HCT116 (cell line): ENCODE data around the gene ASAP2.

ENCODE experiments used
- CBX3 ChIP-seq: IDR thresholded peaks from 2 replicates; pipeline ENCODE4 v1.6.1; 2012; ENCODE audit warnings: low read depth
- CEBPB ChIP-seq: IDR thresholded peaks from 2 replicates; pipeline ENCODE4 v1.6.1; 2012; ENCODE audit warnings: low read depth
- ELF1 ChIP-seq: IDR thresholded peaks from 2 replicates; pipeline ENCODE4 v1.6.1; 2012; ENCODE audit warnings: low read depth, borderline replicate concordance
- EZH2 ChIP-seq: fragments of 200-600 bp; sonication (generic); IDR thresholded peaks from 2 replicates; pipeline ENCODE4 v1.6.1; 2017; ENCODE audit warnings: antibody characterized with exemption, mixed run types
- EZH2phosphoT487 ChIP-seq: fragments of 200-600 bp; IDR thresholded peaks from 2 replicates; pipeline ENCODE4 v1.6.1; 2018; ENCODE audit warnings: antibody characterized with exemption, borderline replicate concordance
- POLR2A ChIP-seq: IDR thresholded peaks from 2 replicates; pipeline ENCODE4 v1.7.0; 2011; ENCODE audit warnings: borderline replicate concordance; ENCODE audit not compliant: insufficient read depth, insufficient read length; ENCODE audit errors: extremely low read depth
- POLR2AphosphoS5 ChIP-seq: IDR thresholded peaks from 2 replicates; pipeline ENCODE4 v1.6.1; 2011; ENCODE audit warnings: mild to moderate bottlenecking, low read depth, low read length, moderate library complexity
- TF ChIP-seq, protein P1 (sequence below), 3 experiments: fragments of 200-600 bp in 1 of 3; sonication (generic) in 1 of 3; IDR thresholded peaks in 2 of 3; conservative IDR thresholded peaks in 1 of 3; 2 replicates each; pipeline ENCODE4 v1.5.1; 2012 to 2017; ENCODE audit warnings: low read depth in 2 of 3, low read length in 2 of 3, antibody characterized with exemption in 1 of 3, borderline replicate concordance in 1 of 3, control low read depth in 1 of 3, mild to moderate bottlenecking in 1 of 3, mixed read lengths in 1 of 3, mixed run types in 1 of 3, moderate library complexity in 1 of 3; ENCODE audit not compliant: insufficient read depth in 1 of 3
- TF ChIP-seq, protein P2 (sequence below): IDR thresholded peaks from 2 replicates; pipeline ENCODE4 v1.6.1; 2012

GRCh38 chr2:9302755-9303154 is 96.1 kb downstream of the ASAP2 start:
- TF ChIP-seq, protein P1, sequence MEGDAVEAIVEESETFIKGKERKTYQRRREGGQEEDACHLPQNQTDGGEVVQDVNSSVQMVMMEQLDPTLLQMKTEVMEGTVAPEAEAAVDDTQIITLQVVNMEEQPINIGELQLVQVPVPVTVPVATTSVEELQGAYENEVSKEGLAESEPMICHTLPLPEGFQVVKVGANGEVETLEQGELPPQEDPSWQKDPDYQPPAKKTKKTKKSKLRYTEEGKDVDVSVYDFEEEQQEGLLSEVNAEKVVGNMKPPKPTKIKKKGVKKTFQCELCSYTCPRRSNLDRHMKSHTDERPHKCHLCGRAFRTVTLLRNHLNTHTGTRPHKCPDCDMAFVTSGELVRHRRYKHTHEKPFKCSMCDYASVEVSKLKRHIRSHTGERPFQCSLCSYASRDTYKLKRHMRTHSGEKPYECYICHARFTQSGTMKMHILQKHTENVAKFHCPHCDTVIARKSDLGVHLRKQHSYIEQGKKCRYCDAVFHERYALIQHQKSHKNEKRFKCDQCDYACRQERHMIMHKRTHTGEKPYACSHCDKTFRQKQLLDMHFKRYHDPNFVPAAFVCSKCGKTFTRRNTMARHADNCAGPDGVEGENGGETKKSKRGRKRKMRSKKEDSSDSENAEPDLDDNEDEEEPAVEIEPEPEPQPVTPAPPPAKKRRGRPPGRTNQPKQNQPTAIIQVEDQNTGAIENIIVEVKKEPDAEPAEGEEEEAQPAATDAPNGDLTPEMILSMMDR (IDR thresholded peaks at IDR 0.05 in 2 of 3, conservative IDR thresholded peaks at IDR 0.05 in 1 of 3; ENCODE audit: borderline replicate concordance in 1 of 3, insufficient read depth in 1 of 3, low read depth in 2 of 3, low read length in 2 of 3), result no peak
- TF ChIP-seq EZH2phosphoT487, result no peak
- no peak for TF ChIP-seq POLR2A
- no peak for TF ChIP-seq CBX3
- no peak for TF ChIP-seq EZH2
- no peak for TF ChIP-seq CEBPB
- TF ChIP-seq, protein P2, sequence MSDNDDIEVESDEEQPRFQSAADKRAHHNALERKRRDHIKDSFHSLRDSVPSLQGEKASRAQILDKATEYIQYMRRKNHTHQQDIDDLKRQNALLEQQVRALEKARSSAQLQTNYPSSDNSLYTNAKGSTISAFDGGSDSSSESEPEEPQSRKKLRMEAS, result no peak
- no peak for TF ChIP-seq ELF1
- TF ChIP-seq POLR2AphosphoS5, result no peak
